Peyer's patch (tissue), 4 donors: ENCODE measurements around the gene POLR3H.

Experiments
- POLR2A ChIP-seq, 2 donors: fragments of 450-650 bp; IDR thresholded peaks; one replicate each; pipeline ENCODE4 v1.5.1; 2017; ENCODE audit warnings: antibody characterized with exemption in 2 of 2, mild to moderate bottlenecking in 2 of 2, moderate library complexity in 2 of 2
- TF ChIP-seq, protein P1 (sequence below), 6 experiments: fragments of 450-650 bp in 4 of 6; fragments of 200-600 bp in 2 of 6; sonication (generic) in 1 of 6; IDR thresholded peaks; one replicate each; pipeline ENCODE4 v1.5.1; 2017 to 2019; ENCODE audit warnings: antibody characterized with exemption in 6 of 6, mild to moderate bottlenecking in 3 of 6, moderate library complexity in 1 of 6

GRCh38 chr22:41574847-41575381 is 30.6 kb upstream of the POLR3H start:
- TF ChIP-seq, protein P1, sequence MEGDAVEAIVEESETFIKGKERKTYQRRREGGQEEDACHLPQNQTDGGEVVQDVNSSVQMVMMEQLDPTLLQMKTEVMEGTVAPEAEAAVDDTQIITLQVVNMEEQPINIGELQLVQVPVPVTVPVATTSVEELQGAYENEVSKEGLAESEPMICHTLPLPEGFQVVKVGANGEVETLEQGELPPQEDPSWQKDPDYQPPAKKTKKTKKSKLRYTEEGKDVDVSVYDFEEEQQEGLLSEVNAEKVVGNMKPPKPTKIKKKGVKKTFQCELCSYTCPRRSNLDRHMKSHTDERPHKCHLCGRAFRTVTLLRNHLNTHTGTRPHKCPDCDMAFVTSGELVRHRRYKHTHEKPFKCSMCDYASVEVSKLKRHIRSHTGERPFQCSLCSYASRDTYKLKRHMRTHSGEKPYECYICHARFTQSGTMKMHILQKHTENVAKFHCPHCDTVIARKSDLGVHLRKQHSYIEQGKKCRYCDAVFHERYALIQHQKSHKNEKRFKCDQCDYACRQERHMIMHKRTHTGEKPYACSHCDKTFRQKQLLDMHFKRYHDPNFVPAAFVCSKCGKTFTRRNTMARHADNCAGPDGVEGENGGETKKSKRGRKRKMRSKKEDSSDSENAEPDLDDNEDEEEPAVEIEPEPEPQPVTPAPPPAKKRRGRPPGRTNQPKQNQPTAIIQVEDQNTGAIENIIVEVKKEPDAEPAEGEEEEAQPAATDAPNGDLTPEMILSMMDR (IDR thresholded peaks at IDR 0.05), result no peak
- no peak for TF ChIP-seq POLR2A (IDR thresholded peaks at IDR 0.05)
